GM19395 (cell line): ENCODE measurements around the gene ITIH4.

ENCODE experiments used
- ATAC-seq: cut with Tn5 transposase; IDR thresholded peaks from one replicate; pipeline ENCODE4 v1.9.1; 2021; ENCODE audit warnings: mild to moderate bottlenecking, moderate library complexity; ENCODE audit not compliant: unreplicated experiment

The ITIH4 gene

DNA sequence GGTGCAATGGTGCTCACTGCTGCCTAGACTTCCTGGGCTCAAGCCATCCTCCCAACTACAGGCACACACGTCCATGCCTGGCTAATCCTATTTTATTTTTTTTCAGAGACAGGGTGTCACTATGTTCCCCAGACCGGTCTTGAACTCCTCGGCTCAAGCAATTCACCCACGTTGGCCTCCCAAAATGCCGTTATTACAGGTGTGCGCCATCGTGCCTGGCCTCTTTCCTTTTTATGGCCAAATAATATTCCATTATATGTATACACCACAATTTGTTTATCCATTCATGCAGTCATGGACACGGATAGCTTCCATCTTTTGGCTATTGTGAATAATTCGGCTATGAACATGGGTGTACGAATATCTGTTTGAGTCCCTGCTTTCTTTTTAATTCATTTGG is 58.8 kb downstream of the ITIH4 start:
- no peak for ATAC-seq

DNA sequence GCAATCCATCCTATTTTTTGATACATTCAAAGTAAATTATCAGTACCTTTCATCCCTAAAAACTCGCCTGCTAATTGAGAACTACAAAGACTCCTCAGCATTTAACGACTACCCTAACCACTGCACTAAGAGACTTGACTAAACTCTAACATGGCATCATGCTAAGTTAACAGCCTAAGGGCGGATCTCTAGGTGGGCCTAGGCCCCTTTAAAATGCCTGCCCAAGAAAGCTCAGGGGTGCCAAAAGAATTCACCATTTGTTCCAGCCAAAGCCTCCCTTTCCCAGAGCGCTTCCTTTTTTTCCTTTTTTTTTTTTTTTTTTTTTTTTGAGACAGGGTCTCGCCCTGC is 59.2 kb downstream of the ITIH4 start:
- ATAC-seq, result peak; percentile 15

DNA sequence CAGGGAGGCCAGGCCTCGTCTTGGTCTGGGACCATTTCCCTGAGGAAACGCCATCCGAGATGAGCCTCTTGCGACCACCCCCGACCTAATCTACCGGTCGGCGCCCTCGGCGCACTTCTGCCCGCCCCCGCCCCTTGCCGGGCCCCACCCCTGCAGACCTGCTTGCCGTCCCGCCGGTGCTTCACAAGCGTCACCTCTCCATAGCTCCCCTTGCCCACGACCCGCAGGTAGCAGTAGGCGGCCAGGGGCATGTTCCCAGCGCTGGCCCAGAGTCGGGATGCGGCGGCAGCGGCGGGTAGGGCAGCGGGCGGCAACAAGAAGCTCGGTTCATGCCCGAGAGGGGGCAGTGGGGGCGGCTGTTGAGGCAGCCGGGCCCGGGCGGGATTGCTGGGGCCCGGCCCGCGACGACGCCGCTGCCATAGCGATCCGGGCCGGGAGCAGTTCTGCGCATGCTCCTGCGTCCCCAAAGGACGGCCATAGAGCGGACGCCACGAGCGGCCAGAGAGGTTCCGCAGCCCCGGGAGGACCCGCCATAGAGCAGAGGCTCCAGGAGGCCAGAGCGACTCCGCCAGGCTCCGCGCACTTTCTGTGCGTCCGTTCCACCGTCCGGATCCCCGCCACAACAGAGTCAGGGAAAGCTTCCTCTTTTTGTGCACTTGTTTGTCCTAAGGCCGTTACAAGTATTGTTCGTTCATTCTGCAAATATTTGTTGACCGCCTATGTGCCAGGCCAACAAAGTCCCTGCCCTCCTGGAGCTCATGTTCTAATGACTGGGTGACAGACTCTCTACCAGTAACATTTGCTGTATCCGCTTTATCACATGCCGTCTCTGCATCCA is 59.8 kb downstream of the ITIH4 start, which contains the start of gene NEK4:
Gene NEK4, minus strand, starts transcription at position 445 of the 838 bp plus-strand sequence. Its CDS starts 194 bp downstream, at position 251.
- peak; percentile 94 for ATAC-seq

DNA sequence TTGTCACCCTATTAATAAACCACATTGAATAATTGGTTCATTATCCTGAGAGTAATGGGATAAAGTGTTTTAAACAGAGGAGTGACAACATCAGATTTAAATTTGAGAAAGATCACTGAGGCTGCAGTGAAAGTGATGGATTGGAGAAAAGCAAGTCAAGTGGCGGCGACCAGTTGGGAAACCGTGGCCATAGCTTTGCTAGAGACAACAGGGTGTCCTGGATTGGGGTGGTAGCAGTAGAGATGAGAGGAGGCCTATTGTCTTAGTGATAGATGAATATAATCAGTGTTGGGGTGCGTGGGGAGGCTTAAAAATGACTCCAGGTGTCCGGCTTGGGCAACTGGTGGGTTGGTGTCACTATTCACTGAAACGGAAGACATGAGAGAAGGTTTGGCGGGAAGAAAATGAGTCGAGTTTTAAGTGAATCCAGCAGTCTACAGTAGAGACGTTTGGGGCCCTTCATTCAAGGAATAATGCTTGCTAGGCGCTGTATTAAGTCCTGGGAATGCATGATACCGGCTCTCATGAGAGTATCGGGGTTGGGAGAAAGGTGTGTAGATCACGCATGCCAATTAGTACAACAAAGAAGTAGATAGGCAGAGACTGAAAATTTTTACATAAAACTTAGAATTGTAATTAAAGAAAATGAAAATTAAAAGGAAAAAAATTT is 60.6 kb downstream of the ITIH4 start:
- ATAC-seq, result no peak

DNA sequence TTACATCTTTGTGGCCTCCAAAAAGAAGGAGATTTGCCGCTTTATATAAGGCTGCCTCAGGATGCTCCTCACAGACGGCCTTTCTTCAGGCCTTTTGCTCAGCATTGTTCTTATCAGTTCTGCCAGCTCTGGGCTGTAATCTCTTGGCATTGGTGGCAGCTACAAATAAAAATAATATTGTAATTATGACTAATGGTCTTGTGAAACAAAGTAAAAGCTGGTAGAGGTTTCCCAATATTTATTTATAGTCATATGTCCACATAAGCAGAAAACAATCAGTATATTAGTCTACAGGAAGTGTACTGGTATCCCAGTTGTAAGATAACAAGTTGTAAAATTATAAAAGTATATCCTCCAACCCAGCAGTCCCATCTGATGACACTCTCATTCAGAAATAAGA is 67.0 kb downstream of the ITIH4 start:
- ATAC-seq, result no peak
